ENCODE measurements around the gene FERMT1. TPM values are rescaled to one million over a fixed set of nuclear protein-coding genes. Genes with fewer than 3 reads are reported as not detected.

The FERMT1 gene
- not detected for total RNA-seq

- peaks cover 19 to 55% of the 10 kb centered on the region in 2 donors for H3K27me3 Mint-ChIP-seq
Observed at GRCh38 chr20:6122873-6123648, at the start of gene FERMT1. TSS of gene FERMT1 (minus strand) at chr20:6123030. CDS start at chr20:6119554, 3,476 bp downstream.

GRCh38 chr20:6169251-6169650, 46.4 kb upstream of the FERMT1 start:
- H3K4me3 Mint-ChIP-seq: no peak overlapping the region
- H3K27ac Mint-ChIP-seq: no peak overlapping the region
- no peak for ATAC-seq
- DNase-seq (ENCODE audit: low spot score): no peak
- no peaks in the 10 kb centered on the region for H3K9me3 Mint-ChIP-seq
- H3K36me3 Mint-ChIP-seq: no peaks in the 10 kb centered on the region
- H3K27me3 Mint-ChIP-seq: peaks cover 8% of the 10 kb centered on the region in 2 donors
- H3K4me1 Mint-ChIP-seq (ENCODE audit: low read depth in 2 of 2): no peaks in the 10 kb centered on the region

More at GRCh38 chr20:6122873-6123648, at the start of gene FERMT1:
- no peaks in the 10 kb centered on the region for H3K9me3 Mint-ChIP-seq
- H3K36me3 Mint-ChIP-seq: no peaks in the 10 kb centered on the region
- no peaks in the 10 kb centered on the region for H3K4me1 Mint-ChIP-seq (ENCODE audit: low read depth in 2 of 2)
- H3K4me3 Mint-ChIP-seq: peak within 1 kb of the TSS; percentile 1
- no peak within 1 kb of the TSS for H3K27ac Mint-ChIP-seq
- peak; percentile 61 to 76 for ATAC-seq
- no peak for DNase-seq (ENCODE audit: low spot score)

- DNase-seq (ENCODE audit: low spot score) (no peak), ATAC-seq (no peak)
- Mint-ChIP-seq H3K27me3 (peaks cover 8 to 10% of the 10 kb centered on the region in 2 donors), H3K36me3 (no peaks in the 10 kb centered on the region), H3K4me1 (ENCODE audit: low read depth in 2 of 2) (no peaks in the 10 kb centered on the region), H3K9me3 (no peaks in the 10 kb centered on the region), H3K4me3 (no peak overlapping the region), H3K27ac (no peak overlapping the region)
Observed at GRCh38 chr20:6168204-6168603, 45.4 kb upstream of the FERMT1 start.

GRCh38 chr20:6165346-6165745, 42.5 kb upstream of the FERMT1 start:
- Mint-ChIP-seq H3K4me3 (no peak overlapping the region), H3K36me3 (no peaks in the 10 kb centered on the region), H3K27me3 (peaks cover 19 to 22% of the 10 kb centered on the region in 2 donors), H3K4me1 (ENCODE audit: low read depth in 2 of 2) (no peaks in the 10 kb centered on the region), H3K27ac (no peak overlapping the region), H3K9me3 (no peaks in the 10 kb centered on the region)
- ATAC-seq (no peak), DNase-seq (ENCODE audit: low spot score) (no peak)

GRCh38 chr20:6164421-6165341, 41.9 kb upstream of the FERMT1 start:
- Mint-ChIP-seq H3K4me1 (ENCODE audit: low read depth in 2 of 2) (no peaks in the 10 kb centered on the region), H3K9me3 (no peaks in the 10 kb centered on the region), H3K4me3 (no peak overlapping the region), H3K27me3 (peaks cover 21 to 28% of the 10 kb centered on the region in 2 donors), H3K27ac (no peak overlapping the region), H3K36me3 (no peaks in the 10 kb centered on the region)
- no peak for DNase-seq (ENCODE audit: low spot score)
- no peak for ATAC-seq

- Mint-ChIP-seq H3K36me3 (peaks cover 10% of the 10 kb centered on the region), H3K9me3 (peaks cover 11% of the 10 kb centered on the region), H3K27ac (no peak overlapping the region), H3K4me1 (ENCODE audit: low read depth in 2 of 2) (no peaks in the 10 kb centered on the region), H3K27me3 (peaks cover 16 to 30% of the 10 kb centered on the region in 2 donors), H3K4me3 (no peak overlapping the region)
- ATAC-seq (no peak), DNase-seq (ENCODE audit: low spot score) (no peak)
Observed at GRCh38 chr20:6160736-6161135, 37.9 kb upstream of the FERMT1 start.

GRCh38 chr20:6157345-6157744, 34.5 kb upstream of the FERMT1 start:
- no peak overlapping the region for H3K4me3 Mint-ChIP-seq
- peaks cover 14% of the 10 kb centered on the region for H3K9me3 Mint-ChIP-seq
- H3K36me3 Mint-ChIP-seq: peaks cover 10% of the 10 kb centered on the region
- no peak for ATAC-seq
- no peak overlapping the region for H3K27ac Mint-ChIP-seq
- no peaks in the 10 kb centered on the region for H3K4me1 Mint-ChIP-seq (ENCODE audit: low read depth in 2 of 2)
- peaks cover 23 to 56% of the 10 kb centered on the region in 2 donors for H3K27me3 Mint-ChIP-seq
- DNase-seq (ENCODE audit: low spot score): no peak

GRCh38 chr20:6152777-6153176, 29.9 kb upstream of the FERMT1 start:
- no peak for ATAC-seq
- peaks cover 14% of the 10 kb centered on the region for H3K9me3 Mint-ChIP-seq
- DNase-seq (ENCODE audit: low spot score): no peak
- H3K4me3 Mint-ChIP-seq: no peak overlapping the region
- H3K27ac Mint-ChIP-seq: no peak overlapping the region
- H3K27me3 Mint-ChIP-seq: peaks cover 15 to 49% of the 10 kb centered on the region in 2 donors
- H3K4me1 Mint-ChIP-seq (ENCODE audit: low read depth in 2 of 2): no peaks in the 10 kb centered on the region
- H3K36me3 Mint-ChIP-seq: peaks cover 10% of the 10 kb centered on the region

GRCh38 chr20:6148073-6148472, 25.2 kb upstream of the FERMT1 start:
- H3K27ac Mint-ChIP-seq: no peak overlapping the region
- H3K9me3 Mint-ChIP-seq: no peaks in the 10 kb centered on the region
- H3K4me1 Mint-ChIP-seq (ENCODE audit: low read depth in 2 of 2): no peaks in the 10 kb centered on the region
- H3K4me3 Mint-ChIP-seq: no peak overlapping the region
- peaks cover 16 to 26% of the 10 kb centered on the region in 2 donors for H3K27me3 Mint-ChIP-seq
- H3K36me3 Mint-ChIP-seq: no peaks in the 10 kb centered on the region
- ATAC-seq (peak in 1 of 2 donors; percentile 20), DNase-seq (ENCODE audit: low spot score) (no peak)

- H3K36me3 Mint-ChIP-seq: no peaks in the 10 kb centered on the region
- H3K27me3 Mint-ChIP-seq: peaks cover 8 to 25% of the 10 kb centered on the region in 2 donors
- H3K4me1 Mint-ChIP-seq (ENCODE audit: low read depth in 2 of 2): no peaks in the 10 kb centered on the region
- H3K4me3 Mint-ChIP-seq: no peak overlapping the region
- H3K9me3 Mint-ChIP-seq: no peaks in the 10 kb centered on the region
- no peak overlapping the region for H3K27ac Mint-ChIP-seq
- ATAC-seq (no peak), DNase-seq (ENCODE audit: low spot score) (peak; percentile 69)
Observed at GRCh38 chr20:6142348-6142993, 19.6 kb upstream of the FERMT1 start.

- no peaks in the 10 kb centered on the region for H3K4me1 Mint-ChIP-seq (ENCODE audit: low read depth in 2 of 2)
- H3K4me3 Mint-ChIP-seq: no peak overlapping the region
- ATAC-seq (no peak), DNase-seq (ENCODE audit: low spot score) (no peak)
- no peaks in the 10 kb centered on the region for H3K36me3 Mint-ChIP-seq
- peaks cover 13 to 35% of the 10 kb centered on the region in 2 donors for H3K27me3 Mint-ChIP-seq
- no peak overlapping the region for H3K27ac Mint-ChIP-seq
- H3K9me3 Mint-ChIP-seq: no peaks in the 10 kb centered on the region
Observed at GRCh38 chr20:6140947-6141346, 18.1 kb upstream of the FERMT1 start.

GRCh38 chr20:6135347-6135746, 12.5 kb upstream of the FERMT1 start:
- DNase-seq (ENCODE audit: low spot score) (no peak), ATAC-seq (no peak)
- Mint-ChIP-seq H3K27ac (no peak overlapping the region), H3K4me1 (ENCODE audit: low read depth in 2 of 2) (no peaks in the 10 kb centered on the region), H3K27me3 (peaks cover 24 to 40% of the 10 kb centered on the region in 2 donors), H3K4me3 (no peak overlapping the region), H3K9me3 (no peaks in the 10 kb centered on the region), H3K36me3 (no peaks in the 10 kb centered on the region)

GRCh38 chr20:6134592-6134991, 11.8 kb upstream of the FERMT1 start:
- H3K36me3 Mint-ChIP-seq: no peaks in the 10 kb centered on the region
- DNase-seq (ENCODE audit: low spot score) (no peak), ATAC-seq (no peak)
- no peak overlapping the region for H3K27ac Mint-ChIP-seq
- H3K9me3 Mint-ChIP-seq: no peaks in the 10 kb centered on the region
- H3K27me3 Mint-ChIP-seq: peaks cover 24 to 32% of the 10 kb centered on the region in 2 donors
- no peak overlapping the region for H3K4me3 Mint-ChIP-seq
- H3K4me1 Mint-ChIP-seq (ENCODE audit: low read depth in 2 of 2): no peaks in the 10 kb centered on the region
